ENCODE results near the gene PRTN3.
"Not testable (repeated sequence)": the region's sequence is repeated elsewhere in the genome, so short reads cannot be mapped to it uniquely, and the experiment has no call there.

Gene PRTN3

GRCh38 chr19:866769-867300, 26.0 kb downstream of the PRTN3 start:
- no peak for DNase-seq (ENCODE audit: low spot score)

GRCh38 chr19:867301-867793, 26.5 kb downstream of the PRTN3 start:
- no peak for DNase-seq (ENCODE audit: low spot score)

- DNase-seq (ENCODE audit: low spot score): no peak
These were observed 27.2 kb downstream of the PRTN3 start for GRCh38 chr19:867855-868457.

GRCh38 chr19:868458-869244, 27.9 kb downstream of the PRTN3 start:
- DNase-seq (ENCODE audit: low spot score): no peak

GRCh38 chr19:869245-870177, 28.7 kb downstream of the PRTN3 start:
- DNase-seq (ENCODE audit: low spot score): no peak

- DNase-seq (ENCODE audit: low spot score): no peak
These were observed 29.5 kb downstream of the PRTN3 start for GRCh38 chr19:870314-870713.

GRCh38 chr19:870963-871401, 30.2 kb downstream of the PRTN3 start:
- DNase-seq (ENCODE audit: low spot score): no peak

- DNase-seq (ENCODE audit: low spot score): no peak
These were observed 30.9 kb downstream of the PRTN3 start for GRCh38 chr19:871446-872265.

- peak; percentile 79 for DNase-seq (ENCODE audit: low spot score)
These were observed 31.6 kb downstream of the PRTN3 start for GRCh38 chr19:872266-872951.

- DNase-seq (ENCODE audit: low spot score): peak; percentile 69
These were observed 32.3 kb downstream of the PRTN3 start for GRCh38 chr19:873084-873483.

- DNase-seq (ENCODE audit: low spot score): no peak
These were observed 32.8 kb downstream of the PRTN3 start for GRCh38 chr19:873561-874041.

- no peak for DNase-seq (ENCODE audit: low spot score)
These were observed 34.6 kb downstream of the PRTN3 start for GRCh38 chr19:875265-875879.

GRCh38 chr19:876089-876488, 35.3 kb downstream of the PRTN3 start:
- no peak for DNase-seq (ENCODE audit: low spot score)

GRCh38 chr19:876780-877314, 36.0 kb downstream of the PRTN3 start:
- DNase-seq (ENCODE audit: low spot score): no peak

- not testable (repeated sequence) for DNase-seq (ENCODE audit: low spot score)
These were observed 37.3 kb downstream of the PRTN3 start for GRCh38 chr19:877992-878660.

- not testable (repeated sequence) for DNase-seq (ENCODE audit: low spot score)
These were observed 38.2 kb downstream of the PRTN3 start for GRCh38 chr19:878751-879561.

- DNase-seq (ENCODE audit: low spot score): peak; percentile 53
These were observed 39.1 kb downstream of the PRTN3 start for GRCh38 chr19:879711-880438.

Data from iPS-NIHi11 (cell line).